Measurements from ENCODE around the gene LYPLA2.
"Not testable (repeated sequence)": the region's sequence is repeated elsewhere in the genome, so short reads cannot be mapped to it uniquely, and the experiment has no call there.

The LYPLA2 gene

DNA sequence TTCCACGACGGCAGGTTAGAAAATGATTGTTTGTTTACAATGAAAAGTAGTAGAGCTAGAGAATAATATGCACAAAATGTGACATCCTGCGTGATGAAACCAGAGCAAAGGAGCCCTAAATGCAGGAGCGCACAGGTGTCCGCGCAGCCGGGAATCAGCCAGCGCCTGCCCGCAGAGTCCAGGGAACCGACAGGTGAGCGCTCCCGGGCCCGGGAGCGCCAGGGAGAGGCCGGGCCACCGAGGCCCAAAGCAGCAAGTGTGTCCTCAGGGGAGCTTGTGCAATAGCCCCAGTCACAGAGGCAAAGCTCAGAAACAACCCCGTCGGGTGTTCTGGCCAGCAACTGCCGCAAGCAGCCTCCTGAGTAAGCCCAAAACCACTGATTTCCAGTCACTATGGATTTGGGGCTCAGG, 10.4 kb downstream of the LYPLA2 start:
- no peak for DNase-seq (ENCODE audit: low spot score)

DNA sequence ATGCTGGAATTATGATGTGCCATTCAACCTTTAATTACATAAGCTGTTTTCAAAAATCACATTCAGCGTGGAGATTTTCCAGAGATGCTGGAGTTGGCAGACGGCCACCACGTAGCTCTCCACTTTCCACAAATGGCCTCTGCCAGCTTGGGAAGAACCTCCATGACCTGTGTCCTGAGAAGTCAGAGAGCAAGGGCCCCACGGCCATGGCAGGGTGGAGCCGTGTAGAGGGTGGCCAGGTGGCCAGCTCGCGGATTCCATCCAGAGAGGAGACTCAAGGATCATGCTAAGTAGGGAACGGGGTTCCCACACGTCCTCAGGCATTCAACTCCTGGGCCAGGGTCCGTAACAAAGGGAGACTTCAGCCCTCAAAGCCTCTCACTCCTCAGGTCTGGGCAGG, 10.9 kb downstream of the LYPLA2 start:
- no peak for DNase-seq (ENCODE audit: low spot score)

DNA sequence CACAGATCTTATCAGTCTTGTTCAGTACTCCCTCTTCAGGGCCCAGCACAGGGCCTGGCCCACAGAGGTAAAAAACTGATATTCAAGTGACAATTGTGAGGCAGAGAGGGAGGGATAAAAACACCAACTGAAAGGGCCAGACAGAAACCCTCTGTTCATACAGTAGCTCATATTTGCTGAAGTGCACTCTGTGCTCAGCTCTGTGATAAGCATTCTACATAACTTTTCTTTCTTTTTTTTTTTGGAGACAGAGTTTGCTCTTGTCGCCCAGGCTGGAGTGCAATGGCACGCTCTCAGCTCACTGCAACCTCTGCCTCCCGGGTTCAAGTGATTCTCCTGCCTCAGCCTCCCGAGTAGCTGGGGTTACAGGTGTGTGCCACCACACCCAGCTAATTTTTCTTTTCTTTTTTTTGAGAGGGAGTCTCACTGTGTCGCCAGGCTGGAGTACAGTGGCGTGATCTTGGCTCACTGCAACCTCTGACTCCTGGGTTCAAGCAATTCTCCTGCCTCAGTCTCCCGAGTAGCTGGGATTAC, 11.9 kb downstream of the LYPLA2 start:
- DNase-seq (ENCODE audit: low spot score), result not testable (repeated sequence)

DNA sequence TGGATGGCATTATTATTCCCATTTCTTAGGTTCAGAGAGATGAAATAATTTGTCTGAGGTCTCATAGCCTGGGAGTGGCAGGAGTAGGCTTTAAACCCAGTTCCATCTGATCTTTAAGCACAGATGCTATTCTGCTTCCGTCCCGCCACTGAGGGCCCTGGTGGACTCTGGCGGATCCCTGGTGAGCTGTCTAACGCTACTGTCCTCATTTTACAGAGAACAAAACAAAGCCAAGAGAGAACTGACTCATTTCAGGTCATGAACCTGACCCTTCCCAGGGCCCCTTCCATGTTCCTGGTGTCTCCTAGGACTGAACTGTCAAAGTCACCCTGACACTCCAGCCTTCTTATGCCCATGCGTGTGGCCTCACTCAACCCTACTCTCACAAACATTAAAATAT, 12.7 kb downstream of the LYPLA2 start:
- no peak for DNase-seq (ENCODE audit: low spot score)

DNA sequence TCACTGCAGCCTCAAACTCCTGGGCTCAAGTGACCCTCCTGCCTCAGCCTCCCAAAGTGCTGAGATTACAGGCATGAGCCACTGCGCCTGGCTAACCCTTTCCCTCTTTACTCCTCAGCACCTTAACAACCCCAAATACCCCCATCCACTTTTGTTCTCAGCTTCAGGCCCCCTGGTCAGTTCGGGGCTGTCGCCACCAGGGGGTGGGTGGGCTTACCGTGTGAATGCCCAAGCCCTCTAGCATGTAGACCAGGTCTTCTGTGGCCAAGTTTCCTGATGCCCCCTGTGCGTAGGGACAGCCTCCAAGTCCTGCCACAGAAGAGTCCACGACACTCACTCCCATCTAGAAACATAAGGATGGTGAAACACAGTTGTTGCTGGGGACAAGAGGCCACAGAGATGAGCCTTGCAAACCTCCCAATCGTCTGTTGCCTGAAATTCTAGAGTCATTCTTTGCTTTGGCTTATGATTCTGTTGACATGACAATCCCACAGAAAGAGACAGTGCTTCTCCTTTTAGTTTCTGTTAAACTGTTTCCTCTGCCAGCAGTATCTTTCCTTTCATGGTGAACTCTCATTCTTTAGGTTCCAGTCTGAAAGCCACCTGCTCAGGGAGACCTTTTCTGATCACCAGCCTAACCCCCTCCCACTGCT, 13.4 kb downstream of the LYPLA2 start:
- DNase-seq (ENCODE audit: low spot score), result no peak

DNA sequence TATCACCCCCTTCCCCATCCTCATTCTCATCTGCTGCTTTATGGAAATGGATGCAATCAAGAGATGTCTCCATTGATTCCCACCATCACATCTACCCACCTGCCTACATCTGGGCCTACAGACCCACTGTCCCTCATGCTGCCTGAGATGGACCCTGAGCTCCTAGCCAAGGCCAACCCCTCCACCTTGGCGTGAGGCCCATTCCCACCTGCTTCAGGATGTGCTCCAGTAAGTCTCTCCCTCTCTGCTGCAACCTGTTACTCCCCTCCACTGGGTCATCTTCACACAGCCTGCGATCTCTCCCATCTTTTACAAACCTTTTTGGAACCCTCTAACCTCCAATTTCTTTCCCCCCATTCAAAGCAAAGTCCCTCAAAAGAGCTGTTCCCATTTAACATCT, 14.1 kb downstream of the LYPLA2 start:
- no peak for DNase-seq (ENCODE audit: low spot score)

DNA sequence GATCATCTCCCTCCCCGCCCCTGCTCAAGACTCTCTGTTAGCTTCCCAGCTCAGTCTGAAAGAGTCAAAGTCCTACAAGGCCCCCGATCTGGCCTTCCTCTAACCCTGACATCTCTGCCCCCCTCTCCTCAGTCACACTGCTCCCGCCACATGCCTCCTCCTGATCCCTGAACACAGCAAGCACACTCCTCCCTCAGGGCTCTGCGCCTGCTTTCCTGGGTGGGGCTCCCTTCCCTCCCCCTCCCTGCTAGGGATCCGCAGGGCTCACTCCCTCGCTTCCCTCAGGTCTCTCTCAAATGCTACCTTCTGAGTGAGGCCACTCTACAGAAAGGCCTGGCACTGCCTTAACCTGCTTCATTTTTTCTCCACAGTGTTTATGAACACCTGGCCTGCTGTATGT, 15.3 kb downstream of the LYPLA2 start:
- no peak for DNase-seq (ENCODE audit: low spot score)

DNA sequence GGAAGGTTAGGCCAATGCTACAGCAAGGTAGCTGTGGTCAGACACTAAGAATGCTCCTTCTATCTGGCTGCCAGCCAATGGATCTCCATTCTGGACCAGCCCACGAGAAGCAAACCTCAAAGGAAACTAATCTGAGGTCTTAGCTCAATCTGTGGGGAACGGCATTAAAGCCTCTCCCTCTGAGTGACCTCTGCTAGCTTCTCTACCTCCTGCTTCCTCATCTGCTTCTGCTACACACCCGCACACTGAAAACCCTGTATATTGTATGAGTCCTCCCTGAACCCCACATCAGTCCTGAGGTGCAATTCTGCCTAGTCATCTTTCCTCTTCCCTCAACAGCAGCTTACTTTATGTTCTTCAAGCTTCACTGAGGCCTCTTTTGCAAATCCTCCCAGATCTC, 16.5 kb downstream of the LYPLA2 start:
- DNase-seq (ENCODE audit: low spot score), result no peak

DNA sequence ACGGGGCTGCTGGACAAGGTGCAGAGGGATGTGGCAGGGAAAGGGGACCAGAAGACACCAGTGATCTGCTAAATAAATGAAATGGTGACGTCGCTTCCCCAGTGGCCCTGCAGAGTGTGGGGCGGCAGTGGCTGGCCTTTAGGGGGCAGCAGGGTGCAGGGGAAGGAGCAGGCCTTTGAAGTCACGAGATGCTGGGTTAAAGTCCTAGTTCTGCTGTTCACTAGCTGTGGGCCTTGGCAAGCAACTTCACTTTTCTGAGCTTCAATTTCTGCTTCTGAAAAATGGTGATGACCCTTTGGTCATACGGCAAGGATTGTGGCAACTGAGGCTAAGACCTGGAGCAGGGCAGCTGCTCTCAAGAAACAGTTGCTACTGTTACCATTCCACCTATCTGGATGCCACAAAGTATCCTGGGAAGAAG, 18.8 kb downstream of the LYPLA2 start:
- peak; percentile 88 for DNase-seq (ENCODE audit: low spot score)

DNA sequence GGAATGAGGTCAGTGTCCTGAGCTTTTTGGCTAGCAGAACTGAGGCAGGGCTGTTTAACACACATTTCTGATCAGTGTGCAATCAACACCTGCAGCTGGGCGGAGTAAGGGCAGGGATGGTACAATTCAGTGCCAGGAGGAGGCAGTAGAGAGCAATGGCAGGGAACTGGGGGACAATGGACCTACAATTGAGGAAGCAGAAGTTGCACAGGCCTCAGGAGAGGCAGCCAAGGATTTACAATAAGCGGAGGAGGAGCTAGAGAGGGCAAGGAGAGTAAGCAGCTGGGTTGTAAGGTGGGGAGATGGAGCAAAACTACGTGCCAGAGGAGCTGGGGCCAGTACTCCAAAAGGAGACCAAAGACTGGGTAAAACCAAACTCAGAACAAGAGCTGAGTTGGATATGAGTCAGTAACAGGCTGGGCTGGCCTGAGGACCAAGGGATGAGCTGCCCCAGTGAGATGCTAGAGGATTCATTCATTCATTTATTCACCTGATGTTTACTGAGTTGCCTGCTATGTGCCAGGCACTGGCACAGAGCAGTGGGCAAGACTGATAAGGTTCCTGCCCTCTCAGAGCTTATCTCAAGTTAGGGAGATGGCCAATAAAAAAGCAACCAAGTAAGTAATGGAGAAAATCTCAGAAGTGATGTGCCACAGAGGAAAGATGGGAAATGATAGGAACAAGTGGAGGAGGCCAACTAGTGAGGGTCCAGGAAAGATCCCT, 20.0 kb downstream of the LYPLA2 start:
- DNase-seq (ENCODE audit: low spot score), result peak; percentile 88

DNA sequence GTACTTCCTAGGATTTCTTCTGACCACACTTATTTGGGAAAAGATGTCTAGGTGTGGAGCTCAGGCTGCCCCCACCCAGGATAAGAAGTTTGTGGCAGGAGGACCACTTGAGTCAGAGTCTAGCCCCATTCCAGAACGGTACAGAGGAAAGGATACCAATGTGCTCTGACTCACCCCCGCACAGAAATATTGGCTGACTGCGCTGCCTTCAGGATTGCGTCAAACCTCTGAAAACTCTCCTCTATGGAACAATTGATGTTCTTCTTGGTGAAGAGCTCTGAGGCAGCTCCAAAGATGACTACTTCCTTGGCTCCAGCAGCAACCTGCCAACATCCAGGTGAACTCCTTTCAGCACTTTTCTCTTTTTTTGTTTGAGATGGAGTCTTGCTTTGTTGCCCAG, 23.1 kb downstream of the LYPLA2 start:
- DNase-seq (ENCODE audit: low spot score), result no peak

DNA sequence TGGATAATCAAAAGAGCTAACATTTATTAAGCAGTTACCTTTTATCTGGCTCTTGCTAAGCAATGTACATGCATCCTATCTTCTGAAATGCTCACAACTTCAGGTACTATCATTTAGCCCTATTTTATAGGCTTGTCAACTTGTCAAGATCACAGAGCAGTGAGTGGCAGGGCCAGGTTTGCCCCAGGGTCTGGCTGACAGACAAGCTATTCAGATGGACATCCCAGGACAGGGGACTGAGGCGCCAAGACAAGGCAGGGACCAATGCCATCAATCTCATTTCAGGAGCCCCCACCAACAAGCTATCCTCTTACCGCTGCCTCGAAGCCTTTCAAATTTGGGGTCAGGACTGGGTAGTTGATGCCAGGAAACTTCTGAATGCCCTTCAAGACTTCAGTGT, 25.4 kb downstream of the LYPLA2 start:
- DNase-seq (ENCODE audit: low spot score), result no peak

DNA sequence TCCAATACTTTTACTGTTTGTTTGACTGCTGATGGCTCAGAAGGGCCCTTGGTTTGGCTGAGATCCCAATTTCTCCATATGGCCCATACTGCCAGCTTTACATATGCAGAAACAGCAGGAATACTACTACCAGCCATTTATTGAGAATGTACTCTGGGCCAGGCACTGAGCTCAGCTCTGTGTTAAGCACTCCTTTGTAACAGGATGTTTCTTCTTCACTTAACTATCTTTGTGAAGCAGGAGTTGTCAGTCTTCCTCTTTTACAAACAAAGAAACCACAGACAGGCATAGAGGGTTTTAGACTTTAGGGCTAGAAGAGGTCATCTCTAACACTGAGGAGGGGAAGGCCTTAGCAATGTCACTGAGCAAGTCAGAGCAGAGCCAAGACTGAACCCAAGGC, 26.0 kb downstream of the LYPLA2 start:
- no peak for DNase-seq (ENCODE audit: low spot score)

DNA sequence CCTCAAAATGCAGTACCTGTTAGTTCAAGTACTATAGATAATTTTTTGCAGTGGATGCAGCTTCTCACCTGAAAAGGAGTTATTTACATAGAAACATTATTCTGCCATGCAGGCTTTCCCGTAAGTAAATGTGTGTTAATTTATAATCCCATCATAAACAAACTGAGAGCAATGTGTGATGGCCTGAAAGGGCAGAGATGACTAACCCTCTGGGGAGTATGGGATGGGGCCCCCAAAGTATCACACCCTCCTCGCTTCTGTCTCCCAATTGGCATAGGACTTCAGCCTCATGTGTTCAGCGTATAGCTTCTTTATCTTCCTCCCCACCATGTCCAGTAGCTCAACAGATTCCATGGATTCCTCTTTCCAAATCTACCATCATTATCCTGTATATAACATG, 26.7 kb downstream of the LYPLA2 start:
- no peak for DNase-seq (ENCODE audit: low spot score)

DNA sequence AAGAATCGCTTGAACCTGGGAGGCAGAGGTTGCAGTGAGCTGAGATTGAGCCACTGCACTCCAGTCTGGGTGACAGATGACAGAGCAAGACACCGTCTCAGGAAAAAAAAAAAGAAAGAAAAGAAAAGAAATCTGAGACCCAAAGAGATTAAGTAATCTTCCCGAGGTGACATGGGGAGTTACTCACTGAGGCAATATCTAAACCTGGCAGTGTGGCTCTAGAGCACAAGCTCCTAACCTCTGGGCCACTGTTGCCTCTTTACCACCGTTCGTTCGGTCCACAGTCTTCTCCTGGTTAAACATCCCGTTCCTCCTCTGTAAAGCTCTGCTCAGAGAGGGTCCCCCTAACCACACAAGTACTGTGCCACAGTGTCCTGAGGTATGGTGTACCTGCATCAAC, 32.8 kb downstream of the LYPLA2 start:
- no peak for DNase-seq (ENCODE audit: low spot score)

DNA sequence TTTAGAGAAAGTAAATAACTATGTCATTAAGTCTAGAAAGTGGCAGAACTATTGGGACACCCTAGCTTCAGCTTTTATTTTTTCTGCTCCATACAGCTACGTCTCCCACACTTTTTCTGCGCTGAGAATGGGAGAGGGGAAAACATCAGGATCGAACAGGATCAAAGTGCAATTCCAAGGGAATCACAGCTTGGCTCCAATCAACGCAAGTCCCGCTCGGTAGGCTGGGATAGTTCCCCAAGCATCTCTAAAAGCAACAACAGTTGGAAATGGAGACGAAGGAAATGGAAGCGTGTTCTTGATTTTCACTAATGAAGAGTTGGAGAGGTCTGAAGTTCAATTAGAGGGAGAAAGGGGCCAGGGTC, 33.7 kb downstream of the LYPLA2 start:
- no peak for DNase-seq (ENCODE audit: low spot score)

DNA sequence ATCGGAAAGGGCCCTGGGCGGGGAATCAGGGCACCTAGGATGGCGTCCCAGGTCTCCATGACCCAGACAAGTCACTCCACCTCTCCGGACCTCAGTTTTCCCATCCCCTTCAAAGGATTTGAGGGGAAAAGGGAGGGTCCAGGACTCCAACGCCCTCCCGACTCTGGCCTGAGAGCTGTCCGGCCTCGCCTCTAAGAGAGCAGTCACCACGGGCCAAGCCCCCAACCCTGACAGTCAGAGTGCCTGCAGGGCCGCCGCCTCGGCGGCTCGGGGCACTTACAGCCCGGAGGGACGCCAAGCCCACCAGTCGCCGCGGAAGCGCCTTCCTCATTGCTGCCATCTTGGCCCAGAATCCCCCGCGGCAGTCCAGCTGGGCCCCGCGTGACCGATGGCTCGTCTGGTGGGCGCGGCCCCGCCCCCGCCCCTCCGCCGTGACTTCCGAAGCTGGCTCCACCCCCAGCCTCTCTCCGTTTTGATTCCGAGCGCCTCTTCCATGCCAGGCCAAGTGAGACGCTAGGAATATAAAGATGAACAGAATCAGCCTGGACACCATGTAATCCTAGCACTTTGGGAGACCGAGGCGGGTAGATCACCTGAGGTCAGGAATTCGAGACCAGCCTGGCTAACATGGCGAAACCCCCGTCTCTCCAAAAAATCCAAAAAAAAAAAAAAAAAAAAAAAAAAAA, 34.3 kb downstream of the LYPLA2 start, which contains the start of gene HMGCL:
Gene HMGCL, minus strand, starts transcription at position 354 of the 686 bp plus-strand sequence. Its CDS starts 14 bp downstream, at position 340.
- peak; percentile 95 for DNase-seq (ENCODE audit: low spot score)

DNA sequence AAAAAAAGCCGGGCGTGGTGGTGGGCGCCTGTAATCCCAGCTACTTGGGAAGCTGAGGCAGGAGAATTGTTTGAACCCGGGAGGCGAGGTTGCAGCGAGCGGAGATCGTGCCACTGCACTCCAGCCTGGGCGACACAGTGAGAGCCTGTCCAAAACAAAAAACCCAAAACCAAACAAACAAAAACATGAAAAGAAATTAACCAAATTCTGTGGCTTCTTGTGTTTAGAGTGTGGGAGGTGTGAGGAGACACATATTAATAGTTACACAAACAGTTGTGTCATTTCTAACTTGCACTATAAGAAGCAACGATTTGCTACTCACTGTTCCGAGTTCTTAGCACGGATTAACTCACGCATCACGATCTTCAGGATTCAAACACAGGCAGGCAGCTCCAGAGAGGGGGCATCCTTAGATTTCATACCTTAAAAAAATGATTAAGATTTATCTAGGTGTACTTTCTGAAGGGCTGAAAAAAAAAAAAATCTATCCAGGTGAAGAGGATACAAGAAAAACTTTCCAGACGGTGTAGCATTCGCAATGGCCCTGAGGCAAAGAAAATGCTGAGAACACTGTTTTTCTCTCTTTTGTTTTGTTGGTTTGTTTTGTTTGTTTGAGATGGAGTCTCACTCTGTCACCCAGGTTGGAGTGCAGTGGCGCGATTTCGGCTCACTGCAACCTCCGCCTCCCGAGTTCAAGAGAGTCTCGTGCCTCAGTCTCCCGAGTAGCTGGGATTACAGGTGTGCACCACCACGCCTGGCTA, 35.0 kb downstream of the LYPLA2 start:
- peak; percentile 28 for DNase-seq (ENCODE audit: low spot score)

DNA sequence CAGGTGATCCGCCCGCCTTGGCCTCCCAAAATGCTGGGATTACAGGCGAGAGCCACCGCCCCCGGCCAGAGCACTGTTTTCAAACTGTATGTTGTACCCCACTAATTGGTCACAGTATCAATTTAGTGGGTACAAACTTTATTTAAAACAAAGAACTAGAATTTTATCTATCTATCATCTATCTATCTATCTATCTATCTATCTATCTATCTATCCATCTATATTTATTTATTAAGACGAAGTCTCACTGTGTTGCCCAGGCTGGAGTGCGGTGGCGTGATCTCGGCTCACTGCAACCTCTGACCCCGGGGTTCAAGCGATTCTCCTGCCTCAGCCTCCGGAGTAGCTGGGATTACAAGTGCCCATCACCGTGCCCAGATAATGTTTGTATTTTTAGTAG, 35.6 kb downstream of the LYPLA2 start:
- not testable (repeated sequence) for DNase-seq (ENCODE audit: low spot score)

DNA sequence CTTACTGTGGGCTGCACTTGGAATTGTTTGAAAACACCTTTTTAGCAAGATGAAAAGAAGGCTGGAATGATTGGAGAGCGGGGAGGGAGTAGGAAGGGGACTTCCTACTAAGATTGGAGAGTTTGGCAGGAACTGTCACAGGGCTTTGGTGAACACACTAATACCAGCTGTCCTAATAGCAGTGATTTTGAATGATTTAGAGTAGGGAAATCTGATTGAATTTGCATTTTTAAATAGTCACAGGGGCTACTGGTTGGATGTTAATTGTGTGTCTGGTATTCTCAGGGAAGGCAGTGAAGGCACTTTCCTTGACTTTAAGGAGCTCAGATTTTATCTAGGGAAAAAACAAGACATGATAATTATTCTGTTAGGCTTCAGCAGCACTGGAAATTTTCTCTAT, 36.8 kb downstream of the LYPLA2 start:
- no peak for DNase-seq (ENCODE audit: low spot score)

DNA sequence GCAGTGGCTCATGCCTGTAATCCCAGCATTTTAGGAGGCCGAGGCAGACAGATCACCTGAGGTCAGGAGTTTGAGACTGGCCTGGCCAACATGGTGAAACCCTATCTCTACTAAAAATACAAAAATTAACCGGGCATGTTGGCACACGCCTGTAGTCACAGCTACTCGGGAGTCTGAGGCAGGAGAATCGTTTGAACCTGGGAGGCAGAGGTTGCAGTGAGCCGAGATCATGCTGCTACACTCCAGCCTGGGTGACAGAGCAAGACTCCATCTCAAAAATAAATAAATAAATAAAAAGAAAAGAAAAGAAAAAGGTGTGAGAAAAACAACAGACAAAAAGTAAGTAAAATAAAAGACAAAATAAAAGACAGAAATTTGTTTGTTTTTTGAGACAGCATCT, 43.2 kb downstream of the LYPLA2 start:
- not testable (repeated sequence) for DNase-seq (ENCODE audit: low spot score)

DNA sequence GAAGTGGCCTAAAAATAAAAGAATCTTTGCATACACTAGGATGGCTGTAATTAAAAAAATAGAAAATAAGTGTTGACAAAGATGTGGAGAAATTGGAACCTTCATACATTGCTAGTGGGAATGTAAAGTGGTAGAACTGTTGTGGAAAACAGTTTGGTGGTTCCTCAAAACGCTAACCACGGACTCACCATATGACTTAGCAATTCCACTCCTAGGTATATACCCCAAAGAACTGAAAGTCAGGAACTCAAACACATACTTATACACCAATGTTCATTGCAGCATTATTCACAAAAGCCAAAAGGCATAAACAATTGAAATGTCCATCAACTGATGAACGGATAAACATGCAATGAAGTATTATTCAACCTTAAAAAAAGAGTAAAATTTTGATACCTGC, 45.1 kb downstream of the LYPLA2 start:
- no peak for DNase-seq (ENCODE audit: low spot score)
